Endothelial cell (in vitro differentiated cells): Measurements from ENCODE around the gene WDR54. TPM values are rescaled to one million over a fixed set of nuclear protein-coding genes. Genes with fewer than 3 reads are reported as not detected.

Experiments
- DNase-seq: peaks from one replicate; pipeline ENCODE4 v3.0.0; 2021; ENCODE audit warnings: low spot score
- H3K27ac Mint-ChIP-seq: one replicate; pipeline ENCODE4 v1.8.0; 2021; ENCODE audit warnings: mixed read lengths, inconsistent platforms; ENCODE audit not compliant: unreplicated experiment
- H3K27me3 Mint-ChIP-seq: one replicate; pipeline ENCODE4 v1.8.0; 2021; ENCODE audit warnings: mild to moderate bottlenecking, moderate library complexity, mixed read lengths, inconsistent platforms; ENCODE audit not compliant: unreplicated experiment
- H3K36me3 Mint-ChIP-seq: one replicate; pipeline ENCODE4 v1.8.0; 2021; ENCODE audit warnings: mild to moderate bottlenecking, low read depth, mixed read lengths, inconsistent platforms; ENCODE audit not compliant: unreplicated experiment
- H3K4me1 Mint-ChIP-seq: one replicate; pipeline ENCODE4 v1.8.0; 2021; ENCODE audit warnings: mild to moderate bottlenecking, mixed read lengths, inconsistent platforms; ENCODE audit not compliant: unreplicated experiment
- H3K4me3 Mint-ChIP-seq: one replicate; pipeline ENCODE4 v1.8.0; 2021; ENCODE audit warnings: mild to moderate bottlenecking, mixed read lengths, inconsistent platforms; ENCODE audit not compliant: unreplicated experiment
- H3K9me3 Mint-ChIP-seq: one replicate; pipeline ENCODE4 v1.8.0; 2021; ENCODE audit warnings: mixed read lengths, inconsistent platforms; ENCODE audit not compliant: unreplicated experiment
- CTCF ChIP-seq: fragments of 200-600 bp; sonication (generic); IDR thresholded peaks from one replicate; pipeline ENCODE4 v1.5.0; 2021; ENCODE audit warnings: antibody characterized with exemption; ENCODE audit not compliant: unreplicated experiment
- total RNA-seq: library from RNA; stranded (reverse); fragmentation: NEBNext Ultra II Directional; extraction: Animal tissue kit (Norgen Biotek cat#: 25700); gene quantifications from one replicate; pipeline ENCODE4 v1.2.1, GENCODE V29; 2021; ENCODE audit not compliant: unreplicated experiment

Gene WDR54
- total RNA-seq, 1 donor from 2014 or later = 34.1 TPM

GRCh38 chr2:74430502-74430901 is 9.0 kb downstream of the WDR54 start:
- DNase-seq = no peak
- no peaks in the 10 kb centered on the region for H3K9me3 Mint-ChIP-seq
- peaks cover 19% of the 10 kb centered on the region for H3K27me3 Mint-ChIP-seq
- H3K36me3 Mint-ChIP-seq = peaks cover 51% of the 10 kb centered on the region
- H3K4me1 Mint-ChIP-seq = peaks cover 14% of the 10 kb centered on the region
- no peak for TF ChIP-seq CTCF
- no peak overlapping the region for H3K4me3 Mint-ChIP-seq
- peak overlapping the region; percentile 42 for H3K27ac Mint-ChIP-seq

- TF ChIP-seq CTCF = no peak
- H3K4me3 Mint-ChIP-seq = no peak overlapping the region
- H3K9me3 Mint-ChIP-seq = no peaks in the 10 kb centered on the region
- H3K36me3 Mint-ChIP-seq = peaks cover 31% of the 10 kb centered on the region
- peaks cover 42% of the 10 kb centered on the region for H3K4me1 Mint-ChIP-seq
- peaks cover 22% of the 10 kb centered on the region for H3K27me3 Mint-ChIP-seq
- no peak for DNase-seq
- H3K27ac Mint-ChIP-seq = no peak overlapping the region
Measured at GRCh38 chr2:74436111-74436805, 14.7 kb downstream of the WDR54 start.

- peaks cover 24% of the 10 kb centered on the region for H3K36me3 Mint-ChIP-seq
- H3K9me3 Mint-ChIP-seq = no peaks in the 10 kb centered on the region
- TF ChIP-seq CTCF = no peak
- no peak for DNase-seq
- peak overlapping the region; percentile 61 for H3K27ac Mint-ChIP-seq
- peaks cover 36% of the 10 kb centered on the region for H3K4me1 Mint-ChIP-seq
- H3K4me3 Mint-ChIP-seq = peak overlapping the region; percentile 22
- H3K27me3 Mint-ChIP-seq = peaks cover 22% of the 10 kb centered on the region
Measured at GRCh38 chr2:74436848-74437695, 15.5 kb downstream of the WDR54 start.

GRCh38 chr2:74438248-74438647 is 16.7 kb downstream of the WDR54 start:
- H3K27ac Mint-ChIP-seq = peak overlapping the region; percentile 74
- H3K36me3 Mint-ChIP-seq = peaks cover 20% of the 10 kb centered on the region

More at GRCh38 chr2:74438248-74438647, 16.7 kb downstream of the WDR54 start:
- DNase-seq = no peak
- Mint-ChIP-seq H3K27me3 (peaks cover 23% of the 10 kb centered on the region), H3K4me3 (peak overlapping the region; percentile 94), H3K4me1 (peaks cover 33% of the 10 kb centered on the region), H3K9me3 (no peaks in the 10 kb centered on the region)
- no peak for TF ChIP-seq CTCF
